ENCODE data around the gene PLEKHN1. TPM values are rescaled to one million over a fixed set of nuclear protein-coding genes. Genes with fewer than 3 reads are reported as not detected.
A peak's percentile ranks its signal among the peaks of the same experiment; 100 is the strongest.
"Not testable (repeated sequence)": the region's sequence is repeated elsewhere in the genome, so short reads cannot be mapped to it uniquely, and the experiment has no call there.

PLEKHN1 gene
- total RNA-seq, 1 donor from 2014 or later, result 6.3 TPM

DNA sequence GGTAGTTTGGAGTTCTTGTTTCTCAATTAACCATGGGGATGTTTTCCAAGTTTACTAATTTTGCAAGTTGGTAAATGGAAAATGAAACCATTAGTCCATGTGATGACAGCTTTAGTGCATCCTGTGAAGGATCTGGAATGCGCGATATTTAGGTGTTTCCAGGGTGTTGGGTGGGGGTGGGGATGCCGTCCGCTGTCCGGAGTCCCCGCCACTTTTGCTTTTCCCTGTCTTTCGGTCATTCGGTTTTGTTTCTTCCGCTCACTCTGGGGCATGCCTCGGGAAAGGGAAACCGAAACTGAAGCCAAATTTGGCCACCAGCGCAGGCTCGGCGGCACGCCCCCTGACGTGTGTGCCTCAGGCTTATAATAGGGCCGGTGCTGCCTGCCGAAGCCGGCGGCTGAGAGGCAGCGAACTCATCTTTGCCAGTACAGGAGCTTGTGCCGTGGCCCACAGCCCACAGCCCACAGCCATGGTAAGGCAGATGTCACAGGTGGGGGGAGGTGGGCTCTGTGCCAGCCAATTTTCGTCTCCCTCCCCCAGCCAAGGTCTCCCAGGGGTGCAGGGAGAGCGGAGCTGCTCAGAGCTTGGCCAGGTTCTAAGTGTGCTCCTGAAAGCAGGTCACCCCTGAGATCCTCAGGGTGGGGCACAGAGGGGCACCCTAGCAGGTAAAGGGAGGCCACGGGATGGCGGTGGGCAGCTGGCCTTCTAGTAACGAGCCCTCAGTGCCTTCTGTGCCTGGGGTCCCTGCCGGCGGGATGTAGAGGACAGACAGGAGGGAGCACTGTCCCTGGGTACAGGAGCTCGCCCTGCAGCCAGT lies 47.0 kb downstream of the PLEKHN1 start, which contains the start of gene ISG15:
Gene ISG15, plus strand, starts transcription at position 393 of the 817 bp plus-strand sequence. Its CDS starts 77 bp downstream, at position 470.
- peak; percentile 93 for DNase-seq

DNA sequence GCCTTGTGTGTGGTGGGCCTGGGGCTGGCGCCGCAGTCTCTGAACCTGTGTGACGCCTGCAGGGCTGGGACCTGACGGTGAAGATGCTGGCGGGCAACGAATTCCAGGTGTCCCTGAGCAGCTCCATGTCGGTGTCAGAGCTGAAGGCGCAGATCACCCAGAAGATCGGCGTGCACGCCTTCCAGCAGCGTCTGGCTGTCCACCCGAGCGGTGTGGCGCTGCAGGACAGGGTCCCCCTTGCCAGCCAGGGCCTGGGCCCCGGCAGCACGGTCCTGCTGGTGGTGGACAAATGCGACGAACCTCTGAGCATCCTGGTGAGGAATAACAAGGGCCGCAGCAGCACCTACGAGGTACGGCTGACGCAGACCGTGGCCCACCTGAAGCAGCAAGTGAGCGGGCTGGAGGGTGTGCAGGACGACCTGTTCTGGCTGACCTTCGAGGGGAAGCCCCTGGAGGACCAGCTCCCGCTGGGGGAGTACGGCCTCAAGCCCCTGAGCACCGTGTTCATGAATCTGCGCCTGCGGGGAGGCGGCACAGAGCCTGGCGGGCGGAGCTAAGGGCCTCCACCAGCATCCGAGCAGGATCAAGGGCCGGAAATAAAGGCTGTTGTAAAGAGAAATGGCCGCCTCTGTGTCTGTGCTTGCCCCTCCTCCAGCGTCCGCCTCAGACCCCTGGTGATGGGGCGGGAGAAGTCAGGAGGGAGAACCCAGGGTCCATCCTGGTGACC lies 47.8 kb downstream of the PLEKHN1 start:
- DNase-seq, result no peak

DNA sequence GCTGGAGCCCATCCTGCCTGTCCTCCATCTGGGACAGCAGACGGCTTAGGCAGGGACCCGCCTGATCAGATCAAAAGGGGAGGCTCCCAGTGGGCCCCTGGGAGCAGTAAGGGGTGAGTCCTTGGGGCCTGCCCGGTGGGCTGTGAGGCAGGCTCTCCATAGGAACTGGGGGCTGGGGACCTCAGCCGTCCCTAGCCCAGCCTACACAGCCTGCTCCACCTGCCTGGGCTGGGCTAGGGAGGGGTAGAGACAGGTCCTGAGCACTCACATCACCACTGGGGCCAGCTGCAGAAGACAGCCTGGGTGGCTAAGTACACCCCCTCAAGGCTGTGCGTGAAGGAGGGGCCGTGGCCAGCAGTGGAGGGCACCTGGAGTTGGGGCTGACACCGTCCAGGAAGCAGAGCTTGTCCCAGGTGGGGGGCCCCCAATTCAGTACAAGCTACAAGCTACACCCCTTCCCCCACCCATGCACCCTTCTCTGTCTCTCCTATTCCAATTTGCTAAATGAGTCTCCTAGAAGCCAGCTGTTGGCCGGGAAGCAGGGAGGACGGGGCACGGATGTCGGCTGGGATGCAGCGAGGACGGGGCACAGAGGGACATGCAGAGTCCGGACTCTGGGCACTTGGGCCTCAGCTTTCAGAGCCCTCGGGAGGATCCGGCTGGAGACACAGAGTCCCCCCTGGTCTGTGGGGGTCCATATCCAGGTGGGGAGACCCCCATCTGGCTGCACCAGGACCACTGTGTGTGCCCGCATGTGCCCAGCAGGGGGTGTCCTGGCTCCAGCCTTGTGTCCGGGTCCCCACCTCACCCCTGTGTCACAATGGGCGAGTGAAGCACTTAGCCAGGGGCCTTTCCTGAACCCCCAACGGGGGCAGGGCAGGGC lies 48.8 kb downstream of the PLEKHN1 start:
- DNase-seq, result no peak

DNA sequence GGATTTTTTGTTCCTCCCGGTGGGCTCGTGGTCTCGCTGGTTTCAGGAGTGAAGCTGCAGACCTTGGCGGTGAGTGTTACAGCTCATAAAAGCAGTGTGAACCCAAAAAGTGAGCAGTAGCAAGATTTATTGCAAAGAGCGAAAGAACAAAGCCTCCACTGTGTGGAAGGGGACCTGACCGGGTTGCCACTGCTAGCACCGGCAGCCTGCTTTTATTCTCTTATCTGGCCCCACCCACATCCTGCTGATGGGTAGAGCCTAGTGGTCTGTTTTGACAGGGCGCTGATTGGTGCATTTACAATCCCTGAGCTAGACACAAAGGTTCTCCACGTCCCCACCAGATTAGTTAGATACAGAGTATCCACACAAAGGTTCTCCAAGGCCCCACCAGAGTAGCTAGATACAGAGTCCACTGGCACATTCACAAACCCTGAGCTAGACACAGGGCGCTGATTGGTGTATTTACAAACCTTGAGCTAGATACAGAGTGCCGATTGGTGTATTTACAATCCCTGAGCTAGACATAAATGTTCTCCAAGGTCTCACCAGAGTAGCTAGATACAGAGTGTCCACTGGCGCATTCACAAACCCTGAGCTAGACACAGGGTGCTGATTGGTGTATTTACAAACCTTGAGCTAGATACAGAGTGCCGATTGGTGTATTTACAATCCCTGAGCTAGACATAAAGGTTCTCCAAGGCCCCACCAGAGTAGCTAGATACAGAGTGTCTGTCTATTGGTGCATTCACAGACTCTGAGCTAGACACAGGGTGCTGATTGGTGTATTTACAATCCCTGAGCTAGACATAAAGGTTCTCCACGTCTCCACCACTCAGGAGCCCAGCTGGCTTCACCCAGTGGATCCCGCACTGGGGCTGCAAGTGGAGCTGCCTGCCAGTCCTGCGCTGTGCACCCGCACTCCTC lies 51.4 kb downstream of the PLEKHN1 start:
- not testable (repeated sequence) for DNase-seq

DNA sequence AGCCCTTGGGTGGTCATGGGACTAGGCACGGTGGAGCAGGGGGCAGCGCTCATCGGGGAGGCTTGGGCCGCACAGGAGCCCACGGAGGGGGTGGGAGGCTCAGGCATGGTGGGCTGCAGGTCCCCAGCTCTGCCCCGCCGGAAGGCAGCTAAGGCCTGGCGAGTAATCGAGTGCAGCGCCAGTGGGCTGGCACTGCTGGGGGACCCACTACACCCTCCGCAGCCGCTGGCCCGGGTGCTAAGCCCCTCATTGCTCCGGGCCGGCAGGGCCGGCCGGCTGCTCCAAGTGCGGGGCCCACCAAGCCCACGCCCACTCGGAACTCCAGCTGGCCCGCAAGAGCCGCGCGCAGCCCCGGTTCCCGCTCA lies 52.0 kb downstream of the PLEKHN1 start:
- DNase-seq, result not testable (repeated sequence)

DNA sequence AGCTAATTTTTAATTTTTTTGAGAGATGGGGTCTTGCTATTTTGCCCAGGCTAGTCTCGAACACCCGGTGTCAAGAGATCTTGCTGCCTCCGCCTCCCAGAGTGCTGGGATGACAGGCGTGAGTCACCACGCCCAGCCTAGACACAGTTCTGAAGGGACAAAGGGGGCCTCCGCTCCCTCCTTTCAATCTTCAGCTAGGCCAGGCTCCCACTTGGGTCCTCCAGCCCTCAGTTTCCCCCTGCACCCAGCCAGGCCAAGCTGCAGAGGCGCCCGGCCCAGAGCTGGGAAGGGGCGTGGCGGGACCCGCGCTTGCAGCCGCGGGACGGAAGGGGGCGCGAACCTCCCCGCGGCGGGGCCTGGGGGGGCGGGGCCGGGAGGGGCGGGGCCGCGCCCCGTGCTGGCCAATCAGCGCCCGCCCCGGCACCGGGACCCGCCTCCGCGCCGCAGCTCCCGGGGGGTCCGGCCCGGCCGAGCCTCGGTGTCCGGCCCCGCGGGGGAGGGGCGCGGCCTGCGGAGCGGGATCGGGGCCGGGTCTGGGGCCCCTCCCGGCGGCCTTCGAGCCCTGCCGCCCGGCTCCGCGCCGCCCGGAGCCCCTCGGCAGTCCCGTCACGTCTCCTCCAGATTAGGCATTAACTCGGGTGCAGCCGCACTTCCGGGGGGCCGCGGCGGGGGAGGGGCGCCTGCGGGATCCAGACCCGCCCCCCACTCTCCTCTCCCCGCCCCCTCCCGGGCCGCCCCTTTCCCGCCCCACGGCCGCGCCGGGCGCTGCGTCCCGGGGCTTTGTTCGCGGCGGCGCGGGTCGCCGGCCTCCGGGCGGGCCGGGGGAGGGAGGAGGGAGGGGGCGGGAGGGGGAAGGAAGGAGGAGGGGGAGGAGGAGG lies 53.1 kb downstream of the PLEKHN1 start:
- peak; percentile 93 for DNase-seq

DNA sequence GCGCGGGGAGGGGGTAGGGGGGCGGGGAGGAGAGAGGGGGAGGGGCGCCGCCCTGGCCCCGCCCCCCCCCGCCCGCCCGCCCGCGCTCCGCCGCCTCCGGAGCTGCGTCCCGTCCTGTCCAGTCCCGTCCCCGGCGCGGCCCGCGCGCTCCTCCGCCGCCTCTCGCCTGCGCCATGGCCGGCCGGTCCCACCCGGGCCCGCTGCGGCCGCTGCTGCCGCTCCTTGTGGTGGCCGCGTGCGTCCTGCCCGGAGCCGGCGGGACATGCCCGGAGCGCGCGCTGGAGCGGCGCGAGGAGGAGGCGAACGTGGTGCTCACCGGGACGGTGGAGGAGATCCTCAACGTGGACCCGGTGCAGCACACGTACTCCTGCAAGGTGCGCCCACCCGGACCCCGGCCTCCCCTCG lies 53.7 kb downstream of the PLEKHN1 start, which contains the start of gene AGRN:
Gene AGRN, plus strand, starts transcription at position 121 of the 405 bp plus-strand sequence. Its CDS starts 53 bp downstream, at position 174.
- DNase-seq, result no peak

DNA sequence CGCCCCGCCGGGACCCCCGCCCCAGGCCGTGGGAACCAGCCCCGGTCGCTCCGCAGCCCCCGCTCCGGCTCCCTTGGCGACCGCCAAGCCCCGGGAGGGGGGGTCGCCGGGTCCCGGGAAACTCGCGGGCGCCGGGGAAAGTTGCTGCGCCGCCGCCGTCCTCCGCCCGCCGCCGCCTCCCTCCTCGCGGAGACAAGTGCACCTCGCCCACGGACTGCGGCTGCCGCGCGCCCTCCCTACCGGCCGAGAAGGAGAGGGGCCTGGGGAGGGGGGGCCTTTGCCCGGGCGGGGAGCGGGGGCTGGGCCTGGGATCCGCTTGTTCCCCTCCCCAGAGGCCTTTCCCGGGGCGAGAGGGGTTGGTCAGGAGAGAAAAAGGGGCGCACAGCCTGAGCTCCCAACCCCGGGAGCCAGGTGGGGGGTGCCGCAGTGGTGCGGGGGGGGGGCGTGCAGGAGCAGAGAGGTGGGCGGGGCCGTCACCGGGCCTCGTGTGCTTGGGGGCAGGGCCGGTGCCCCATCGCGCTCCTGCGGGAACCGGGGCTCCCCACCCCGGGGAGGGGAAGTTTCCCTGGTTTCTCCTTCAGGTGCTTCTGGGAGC lies 54.2 kb downstream of the PLEKHN1 start:
- no peak for DNase-seq

DNA sequence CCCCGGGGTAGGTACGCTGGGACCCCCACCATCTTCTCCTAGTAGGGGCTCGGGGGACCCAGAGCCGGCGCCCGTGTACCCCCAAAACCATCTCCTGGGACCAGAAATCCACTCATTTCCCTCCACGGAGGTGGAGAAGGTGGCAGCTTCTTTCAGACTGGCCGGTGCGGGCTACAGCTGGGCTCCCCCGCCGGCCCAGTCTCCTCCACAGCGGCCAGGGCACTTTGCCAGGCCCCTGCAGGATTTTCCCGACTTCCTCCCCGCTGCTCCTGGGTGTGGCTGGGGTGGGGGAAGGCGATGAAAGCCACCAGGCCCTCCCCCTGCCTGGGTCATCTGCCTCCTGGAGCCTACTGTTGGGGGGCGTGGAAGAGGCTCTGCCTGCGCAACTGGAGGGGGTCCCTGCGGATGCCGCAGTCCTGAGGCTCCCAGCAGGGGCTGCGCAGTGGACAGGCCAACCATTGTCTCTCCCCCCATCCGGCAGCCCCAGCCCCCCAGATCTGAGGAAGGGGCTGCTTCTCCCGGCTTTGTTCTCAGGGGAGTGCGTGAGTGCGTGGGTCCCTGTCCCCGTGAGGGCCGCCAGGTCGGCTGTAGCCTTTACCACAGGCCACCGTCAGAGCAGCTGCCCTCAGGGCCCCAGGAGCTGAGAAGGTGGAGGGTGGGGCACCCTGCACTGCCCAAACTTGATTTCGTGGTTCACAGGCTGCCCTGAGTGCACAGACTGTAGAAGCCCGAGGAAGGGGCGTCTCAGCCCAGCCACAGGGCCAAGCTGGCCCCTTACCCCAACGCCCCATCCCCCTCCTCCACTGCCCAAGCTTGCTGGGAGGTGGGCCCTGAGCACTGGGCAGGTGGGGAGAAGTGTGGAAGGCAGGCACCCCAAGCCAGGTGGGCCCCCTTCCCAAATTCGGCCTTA lies 55.0 kb downstream of the PLEKHN1 start:
- peak; percentile 88 for DNase-seq

DNA sequence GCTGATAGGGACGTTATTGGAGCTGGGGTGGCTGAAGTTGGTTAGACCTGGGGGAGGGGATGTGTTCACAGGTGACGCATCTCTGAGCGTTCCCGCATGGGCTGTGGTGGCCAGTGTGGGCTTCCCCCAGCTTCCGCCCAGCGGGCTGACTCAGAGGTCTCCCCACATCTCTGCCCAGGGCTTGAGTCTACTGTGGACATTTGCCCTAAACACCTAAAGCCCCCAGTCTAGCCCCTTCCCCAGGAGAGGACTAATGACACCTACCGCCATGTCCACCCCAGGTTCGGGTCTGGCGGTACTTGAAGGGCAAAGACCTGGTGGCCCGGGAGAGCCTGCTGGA lies 55.6 kb downstream of the PLEKHN1 start:
- DNase-seq, result no peak

DNA sequence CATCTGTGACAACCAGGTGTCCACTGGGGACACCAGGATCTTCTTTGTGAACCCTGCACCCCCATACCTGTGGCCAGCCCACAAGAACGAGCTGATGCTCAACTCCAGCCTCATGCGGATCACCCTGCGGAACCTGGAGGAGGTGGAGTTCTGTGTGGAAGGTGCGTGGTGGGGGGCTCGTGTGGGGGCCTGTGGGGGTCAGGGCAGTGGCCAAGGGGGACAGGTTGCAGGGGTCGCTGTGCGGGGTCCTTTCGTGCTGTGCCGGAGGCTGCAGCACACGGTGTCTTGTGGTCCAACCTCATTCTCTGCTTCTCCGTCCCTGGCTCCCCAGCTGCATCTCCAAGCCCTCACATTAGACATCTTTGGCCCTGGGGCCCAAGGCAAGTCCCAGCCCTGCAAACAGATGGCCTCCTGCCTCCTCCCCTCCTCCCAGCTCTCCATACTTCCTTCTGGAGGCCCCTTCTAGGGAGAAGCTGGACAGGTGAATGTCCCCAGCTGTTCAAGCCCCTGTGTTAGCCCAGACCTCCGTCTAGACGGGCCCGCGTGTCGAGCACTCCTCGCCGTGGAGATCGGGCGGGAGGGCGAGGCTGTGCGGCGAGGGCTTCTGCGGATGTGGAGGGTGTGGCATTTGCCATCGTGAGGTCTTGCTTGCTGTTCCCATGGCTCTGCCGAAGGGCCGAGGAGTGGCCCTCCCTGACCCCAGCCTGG lies 56.2 kb downstream of the PLEKHN1 start:
- no peak for DNase-seq

DNA sequence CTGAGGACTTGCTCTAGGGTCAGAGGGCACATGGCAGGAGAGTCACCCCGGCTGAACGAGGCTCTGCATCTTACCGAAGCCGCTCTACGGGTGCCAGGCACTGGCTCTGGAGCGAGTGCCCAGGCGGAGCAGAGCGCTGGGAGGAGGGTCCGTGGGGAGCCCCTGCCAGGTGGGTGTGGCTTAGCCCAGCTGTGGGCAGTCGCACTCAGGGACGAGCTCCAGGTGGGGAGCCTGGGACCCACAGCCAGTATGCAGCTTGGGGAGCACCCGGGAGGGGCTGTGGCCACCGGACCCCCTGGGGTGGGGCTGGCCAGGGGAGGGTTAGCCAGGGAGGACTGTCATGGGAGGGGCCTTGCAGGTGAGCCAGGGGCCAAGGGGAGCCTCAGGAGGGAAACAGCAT lies 57.4 kb downstream of the PLEKHN1 start:
- DNase-seq, result no peak

DNA sequence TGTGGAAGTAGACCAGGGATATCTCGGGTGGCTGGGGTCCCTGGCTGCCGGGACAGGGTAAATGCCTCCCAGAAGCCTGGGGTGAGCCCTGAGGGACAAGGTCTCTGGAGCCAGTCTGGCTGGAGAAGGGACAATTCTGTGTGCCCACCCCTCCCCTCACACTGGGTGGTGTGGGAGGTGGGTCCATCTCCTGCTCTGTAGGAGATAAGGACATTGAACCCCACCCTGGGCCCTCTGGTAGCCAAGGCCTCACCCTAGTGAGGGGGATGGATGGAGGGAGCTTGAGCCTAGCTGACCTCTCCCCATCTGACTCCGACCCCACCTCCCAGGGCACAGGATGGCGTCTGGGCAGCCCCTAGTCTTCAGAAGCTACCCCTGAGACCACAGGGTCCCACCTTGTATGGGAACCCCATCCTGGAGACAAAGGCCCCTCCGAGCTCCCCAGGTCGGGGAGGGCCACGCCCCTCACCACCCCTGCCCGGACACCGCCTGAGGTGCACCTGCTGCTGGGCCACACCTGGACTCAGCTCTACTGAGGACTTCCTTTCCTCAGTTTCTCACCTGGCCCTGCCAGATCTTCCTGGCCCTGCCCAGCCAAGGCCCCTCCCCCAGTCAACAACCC lies 58.0 kb downstream of the PLEKHN1 start:
- DNase-seq, result no peak

DNA sequence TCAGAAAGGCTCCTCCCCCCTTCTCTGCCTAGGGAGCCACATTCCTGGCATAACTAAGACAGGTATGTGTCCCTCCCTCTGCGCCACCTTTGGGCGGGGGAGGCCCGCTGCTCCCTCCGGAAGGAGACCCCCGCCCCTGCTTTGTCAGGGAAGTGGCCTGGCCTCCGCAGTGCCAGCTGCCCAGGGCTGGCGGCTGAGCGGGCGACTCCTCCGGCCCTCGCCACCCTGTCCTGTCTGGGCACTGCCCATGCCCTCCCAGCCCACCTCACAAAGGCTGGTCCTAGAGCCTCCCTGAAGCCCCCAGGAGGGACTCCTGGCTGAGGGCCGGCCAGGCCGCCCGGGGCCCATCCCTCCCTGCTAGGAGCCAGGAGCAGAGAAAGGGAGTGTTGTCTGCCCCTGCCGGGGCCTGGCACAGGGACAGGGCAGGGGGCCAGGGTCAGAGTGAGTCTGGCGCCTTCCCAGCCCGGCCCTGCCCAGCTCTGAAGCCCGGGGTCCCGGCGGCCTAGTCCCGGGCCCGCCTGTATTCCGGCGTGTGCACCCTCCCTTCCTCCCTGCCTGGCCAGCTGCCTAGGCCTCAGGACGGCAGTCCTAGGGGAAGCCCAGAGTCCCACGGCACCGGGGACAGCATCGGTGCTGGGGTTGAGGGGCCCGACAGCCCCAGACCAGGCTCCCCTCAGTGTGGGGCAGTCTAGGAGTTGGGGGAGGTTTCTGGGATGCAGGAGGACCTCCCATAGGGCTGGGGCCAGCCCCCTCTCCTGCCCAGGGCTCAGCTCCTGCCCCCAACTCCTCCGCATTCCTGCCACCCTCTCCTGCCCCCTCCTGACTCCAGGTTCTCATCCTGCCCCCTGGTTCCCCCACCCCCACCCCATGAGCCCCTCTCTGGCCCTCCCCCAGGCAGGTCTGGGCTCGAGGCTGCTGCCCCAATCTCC lies 58.8 kb downstream of the PLEKHN1 start:
- DNase-seq, result peak; percentile 51
